ENCODE results near the gene TMEM97.
"Not testable (repeated sequence)": the region's sequence is repeated elsewhere in the genome, so short reads cannot be mapped to it uniquely, and the experiment has no call there.

DNA sequence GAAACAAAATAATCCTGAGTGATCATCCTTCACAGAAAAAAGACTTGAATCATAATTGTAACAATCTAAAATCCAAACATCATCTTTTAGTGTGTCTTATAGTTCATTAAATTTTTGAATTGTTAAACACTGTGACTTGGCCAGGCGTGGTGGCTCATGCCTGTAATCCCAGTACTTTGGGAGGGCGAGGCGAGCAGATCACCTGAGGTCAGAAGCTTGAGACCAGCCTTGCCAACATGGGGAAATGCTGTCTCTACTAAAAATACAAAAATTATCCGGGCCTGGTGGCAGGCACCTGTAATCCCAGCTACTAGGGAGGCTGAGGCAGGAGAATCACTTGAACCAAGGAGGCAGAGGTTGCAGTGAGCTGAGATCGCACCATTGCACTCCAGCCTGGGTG, 45.7 kb upstream of the TMEM97 start:
- TF ChIP-seq ZNF514 (tag by site-specific recombination; IDR thresholded peaks at IDR 0.05); ZNF777 (tag by site-specific recombination; IDR thresholded peaks at IDR 0.05; ENCODE audit: borderline replicate concordance); ZNF701 (tag by site-specific recombination; IDR thresholded peaks at IDR 0.05); ZNF335 (tag by site-specific recombination; conservative IDR thresholded peaks at IDR 0.05); ZNF664 (tag by site-specific recombination; IDR thresholded peaks at IDR 0.05); ZNF426 (tag by site-specific recombination; IDR thresholded peaks at IDR 0.05); ZNF830 (tag by site-specific recombination; IDR thresholded peaks at IDR 0.05; ENCODE audit: low read depth): not testable (repeated sequence)
- TF ChIP-seq, protein P1, sequence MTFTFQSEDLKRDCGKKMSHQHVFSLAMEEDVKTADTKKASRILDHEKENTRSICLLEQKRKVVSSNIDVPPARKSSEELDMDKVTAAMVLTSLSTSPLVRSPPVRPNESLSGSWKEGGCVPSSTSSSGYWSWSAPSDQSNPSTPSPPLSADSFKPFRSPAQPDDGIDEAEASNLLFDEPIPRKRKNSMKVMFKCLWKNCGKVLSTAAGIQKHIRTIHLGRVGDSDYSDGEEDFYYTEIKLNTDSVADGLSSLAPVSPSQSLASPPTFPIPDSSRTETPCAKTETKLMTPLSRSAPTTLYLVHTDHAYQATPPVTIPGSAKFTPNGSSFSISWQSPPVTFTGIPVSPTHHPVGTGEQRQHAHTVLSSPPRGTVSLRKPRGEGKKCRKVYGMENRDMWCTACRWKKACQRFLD (tag by site-specific recombination; IDR thresholded peaks at IDR 0.05): not testable (repeated sequence)
